HepG2 (cell line): ENCODE measurements around the gene ALDH16A1. TPM values are rescaled to one million over a fixed set of nuclear protein-coding genes. Genes with fewer than 3 reads are reported as not detected.

ENCODE experiments used
- HDAC2 ChIP-seq: sonication (generic); formaldehyde crosslinking; IDR thresholded peaks from 2 replicates; pipeline ENCODE4 v1.4.0; 2020; ENCODE audit warnings: missing genetic modification reagents
- KLF15 ChIP-seq: sonication (generic); formaldehyde crosslinking; IDR thresholded peaks from 2 replicates; pipeline ENCODE4 v1.8.1; 2023; ENCODE audit warnings: borderline replicate concordance, mild to moderate bottlenecking, inconsistent platforms, missing genetic modification reagents, mixed read lengths
- LCORL ChIP-seq, 2 experiments: fragments of 450-650 bp in 1 of 2; sonication (generic) in 1 of 2; formaldehyde crosslinking in 1 of 2; IDR thresholded peaks; 2 replicates each; pipeline versions ENCODE4 v1.5.0 to v1.6.1; 2017 to 2020; ENCODE audit warnings: antibody characterized with exemption in 1 of 2, missing genetic modification reagents in 1 of 2
- NR0B2 ChIP-seq: sonication (generic); formaldehyde crosslinking; IDR thresholded peaks from 2 replicates; pipeline ENCODE4 v1.4.0; 2020; ENCODE audit warnings: mild to moderate bottlenecking, missing genetic modification reagents
- POLR2AphosphoS5 ChIP-seq: IDR thresholded peaks from 2 replicates; pipeline ENCODE4 v1.6.1; 2012; ENCODE audit warnings: low read depth, low read length
- SMARCE1 ChIP-seq: fragments of 450-650 bp; IDR thresholded peaks from 2 replicates; pipeline ENCODE4 v1.6.1; 2017; ENCODE audit warnings: borderline replicate concordance
- TAF15 ChIP-seq: fragments of 200-400 bp; formaldehyde crosslinking; IDR thresholded peaks from one replicate; pipeline ENCODE4 v1.6.1; 2018; ENCODE audit warnings: mild to moderate bottlenecking, low read depth, low read length; ENCODE audit not compliant: poor library complexity, severe bottlenecking
- TOPORS ChIP-seq: sonication (generic); formaldehyde crosslinking; IDR thresholded peaks from 2 replicates; pipeline ENCODE4 v1.8.0; 2023; ENCODE audit warnings: mild to moderate bottlenecking, missing genetic modification reagents
- YY1 ChIP-seq: IDR thresholded peaks from 2 replicates; pipeline ENCODE4 v1.6.1; 2011; ENCODE audit warnings: low read length, low read depth, moderate library complexity, mild to moderate bottlenecking; ENCODE audit not compliant: insufficient read depth, insufficient replicate concordance
- ZBTB1 ChIP-seq: sonication (generic); formaldehyde crosslinking; IDR thresholded peaks from 2 replicates; pipeline ENCODE4 v1.4.0; 2020; ENCODE audit warnings: missing genetic modification reagents, borderline replicate concordance
- ZFP36 ChIP-seq: fragments of 150-350 bp; IDR thresholded peaks from 2 replicates; pipeline ENCODE4 v1.6.1; 2018; ENCODE audit warnings: borderline replicate concordance, low read length, low read depth; ENCODE audit not compliant: partially characterized antibody
- ZNF230 ChIP-seq: sonication (generic); formaldehyde crosslinking; IDR thresholded peaks from 2 replicates; pipeline ENCODE4 v1.4.0; 2020; ENCODE audit warnings: mild to moderate bottlenecking, missing genetic modification reagents
- ZNF577 ChIP-seq: sonication (generic); formaldehyde crosslinking; IDR thresholded peaks from 2 replicates; pipeline ENCODE4 v1.4.0; 2020; ENCODE audit warnings: mild to moderate bottlenecking, low read depth, missing genetic modification reagents, borderline replicate concordance
- ZNF616 ChIP-seq: sonication (generic); formaldehyde crosslinking; IDR thresholded peaks from 2 replicates; pipeline ENCODE4 v1.5.0; 2020; ENCODE audit warnings: low read depth, mild to moderate bottlenecking, missing genetic modification reagents
- ZNF660 ChIP-seq: sonication (generic); formaldehyde crosslinking; IDR thresholded peaks from 2 replicates; pipeline ENCODE4 v1.5.1; 2020; ENCODE audit warnings: mild to moderate bottlenecking, low read depth, missing genetic modification reagents, borderline replicate concordance
- ZNF672 ChIP-seq: sonication (generic); formaldehyde crosslinking; IDR thresholded peaks from 2 replicates; pipeline ENCODE4 v1.8.1; 2022; ENCODE audit warnings: missing genetic modification reagents
- ZSCAN25 ChIP-seq: sonication (generic); formaldehyde crosslinking; IDR thresholded peaks from 2 replicates; pipeline ENCODE4 v1.8.0; 2022; ENCODE audit warnings: mild to moderate bottlenecking, missing genetic modification reagents
- ZXDC ChIP-seq: sonication (generic); formaldehyde crosslinking; IDR thresholded peaks from 2 replicates; pipeline ENCODE4 v1.5.0; 2020; ENCODE audit warnings: mild to moderate bottlenecking, missing genetic modification reagents
- polyA plus RNA-seq, 8 experiments: library from polyadenylated mRNA; depleted of rRNA in 3 of 8; stranded (reverse) in 7 of 8; unstranded in 1 of 8; fragments of >200 nt; fragmentation: Illumina TruSeq in 4 of 8; extraction: Trizol in 4 of 8; gene quantifications; 2 replicates each; pipeline versions ENCODE4 v1.2.1 to v1.2.3, GENCODE V29; 2011 to 2016; ENCODE audit warnings: low read depth in 4 of 8, missing spikeins in 1 of 8, mixed read lengths in 1 of 8; ENCODE audit not compliant: insufficient read depth in 1 of 8
- total RNA-seq, 5 experiments: library from RNA; depleted of rRNA; stranded (reverse); fragments of >200 nt; fragmentation: Illumina TruSeq; extraction: Trizol; gene quantifications; 2 replicates each; pipeline ENCODE4 v1.2.3, GENCODE V29; 2016; ENCODE audit warnings: low read depth in 1 of 5
- TF ChIP-seq, protein P1 (sequence below): sonication (generic); formaldehyde crosslinking; IDR thresholded peaks from 2 replicates; pipeline ENCODE4 v1.4.0; 2020; ENCODE audit warnings: low read depth, missing genetic modification reagents
- TF ChIP-seq, protein P2 (sequence below): sonication (generic); formaldehyde crosslinking; IDR thresholded peaks from 2 replicates; pipeline ENCODE4 v1.4.0; 2020; ENCODE audit warnings: missing genetic modification reagents

The ALDH16A1 gene
- total and polyA plus RNA-seq, 2 of the 13 experiments (the other 11 are each of a cell fraction or from before 2014, with no cell fraction given), result 8.4 to 34.9 TPM

DNA sequence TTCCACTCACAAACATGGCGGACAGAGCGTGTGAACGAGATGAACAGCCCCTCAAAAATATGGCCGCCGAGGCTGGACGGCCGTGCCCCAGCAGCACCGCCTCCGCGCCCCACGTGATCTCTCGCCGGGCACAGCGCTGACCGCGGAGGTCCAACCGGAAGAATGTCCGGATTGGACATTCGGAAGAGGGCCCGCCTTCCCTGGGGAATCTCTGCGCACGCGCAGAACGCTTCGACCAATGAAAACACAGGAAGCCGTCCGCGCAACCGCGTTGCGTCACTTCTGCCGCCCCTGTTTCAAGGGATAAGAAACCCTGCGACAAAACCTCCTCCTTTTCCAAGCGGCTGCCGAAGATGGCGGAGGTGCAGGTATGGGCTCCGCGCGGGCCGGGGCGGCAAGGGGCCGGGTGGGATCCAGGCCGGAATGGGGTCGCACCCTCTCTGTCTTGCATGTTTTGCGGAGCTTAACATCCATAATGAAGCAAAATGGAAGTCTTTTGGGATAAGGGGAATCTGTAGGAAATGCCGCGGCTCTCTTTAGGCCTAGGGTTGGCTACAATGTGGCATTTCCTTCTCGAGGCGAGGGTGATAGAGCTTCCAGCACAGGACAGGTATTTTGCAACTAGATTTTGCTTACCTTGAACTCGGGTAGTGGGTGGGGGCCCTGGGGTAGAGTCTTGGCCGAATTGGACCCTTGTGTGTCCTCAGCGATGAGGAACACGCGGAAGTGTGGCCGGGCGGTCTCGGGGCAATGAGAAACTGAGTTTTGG is 34.4 kb downstream of the ALDH16A1 start, which contains the start of gene RPL13A (continued):
- TF ChIP-seq ZNF660 (CRISPR knock-in tag) (no peak), ZNF616 (CRISPR knock-in tag) (0 out of 2 replicates have a peak, but pooled peaks have one; percentile 74), ZNF230 (no peak), ZBTB1 (CRISPR knock-in tag) (no peak), HDAC2 (CRISPR knock-in tag) (no peak), TAF15 (no peak), NR0B2 (CRISPR knock-in tag) (no peak), ZSCAN25 (CRISPR knock-in tag) (0 out of 2 replicates have a peak, but pooled peaks have one; percentile 39), ZNF672 (CRISPR knock-in tag) (no peak), POLR2AphosphoS5 (peak; percentile 99), KLF15 (CRISPR knock-in tag) (no peak), YY1 (peak; percentile 99), TOPORS (CRISPR knock-in tag) (no peak), LCORL (IDR thresholded peaks at IDR 0.05) (no peak), LCORL (CRISPR knock-in tag; IDR thresholded peaks at IDR 0.05) (no peak), ZFP36 (no peak), ZNF577 (CRISPR knock-in tag) (no peak), SMARCE1 (no peak), ZXDC (CRISPR knock-in tag) (peak; percentile 100)
- TF ChIP-seq, protein P1, sequence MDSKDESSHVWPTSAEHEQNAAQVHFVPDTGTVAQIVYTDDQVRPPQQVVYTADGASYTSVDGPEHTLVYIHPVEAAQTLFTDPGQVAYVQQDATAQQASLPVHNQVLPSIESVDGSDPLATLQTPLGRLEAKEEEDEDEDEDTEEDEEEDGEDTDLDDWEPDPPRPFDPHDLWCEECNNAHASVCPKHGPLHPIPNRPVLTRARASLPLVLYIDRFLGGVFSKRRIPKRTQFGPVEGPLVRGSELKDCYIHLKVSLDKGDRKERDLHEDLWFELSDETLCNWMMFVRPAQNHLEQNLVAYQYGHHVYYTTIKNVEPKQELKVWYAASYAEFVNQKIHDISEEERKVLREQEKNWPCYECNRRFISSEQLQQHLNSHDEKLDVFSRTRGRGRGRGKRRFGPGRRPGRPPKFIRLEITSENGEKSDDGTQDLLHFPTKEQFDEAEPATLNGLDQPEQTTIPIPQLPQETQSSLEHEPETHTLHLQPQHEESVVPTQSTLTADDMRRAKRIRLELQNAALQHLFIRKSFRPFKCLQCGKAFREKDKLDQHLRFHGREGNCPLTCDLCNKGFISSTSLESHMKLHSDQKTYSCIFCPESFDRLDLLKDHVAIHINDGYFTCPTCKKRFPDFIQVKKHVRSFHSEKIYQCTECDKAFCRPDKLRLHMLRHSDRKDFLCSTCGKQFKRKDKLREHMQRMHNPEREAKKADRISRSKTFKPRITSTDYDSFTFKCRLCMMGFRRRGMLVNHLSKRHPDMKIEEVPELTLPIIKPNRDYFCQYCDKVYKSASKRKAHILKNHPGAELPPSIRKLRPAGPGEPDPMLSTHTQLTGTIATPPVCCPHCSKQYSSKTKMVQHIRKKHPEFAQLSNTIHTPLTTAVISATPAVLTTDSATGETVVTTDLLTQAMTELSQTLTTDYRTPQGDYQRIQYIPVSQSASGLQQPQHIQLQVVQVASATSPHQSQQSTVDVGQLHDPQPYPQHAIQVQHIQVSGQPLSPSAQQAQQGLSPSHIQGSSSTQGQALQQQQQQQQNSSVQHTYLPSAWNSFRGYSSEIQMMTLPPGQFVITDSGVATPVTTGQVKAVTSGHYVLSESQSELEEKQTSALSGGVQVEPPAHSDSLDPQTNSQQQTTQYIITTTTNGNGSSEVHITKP (CRISPR knock-in tag), result peak; percentile 51; the same call in 1 of the 2 replicates
- TF ChIP-seq, protein P2, sequence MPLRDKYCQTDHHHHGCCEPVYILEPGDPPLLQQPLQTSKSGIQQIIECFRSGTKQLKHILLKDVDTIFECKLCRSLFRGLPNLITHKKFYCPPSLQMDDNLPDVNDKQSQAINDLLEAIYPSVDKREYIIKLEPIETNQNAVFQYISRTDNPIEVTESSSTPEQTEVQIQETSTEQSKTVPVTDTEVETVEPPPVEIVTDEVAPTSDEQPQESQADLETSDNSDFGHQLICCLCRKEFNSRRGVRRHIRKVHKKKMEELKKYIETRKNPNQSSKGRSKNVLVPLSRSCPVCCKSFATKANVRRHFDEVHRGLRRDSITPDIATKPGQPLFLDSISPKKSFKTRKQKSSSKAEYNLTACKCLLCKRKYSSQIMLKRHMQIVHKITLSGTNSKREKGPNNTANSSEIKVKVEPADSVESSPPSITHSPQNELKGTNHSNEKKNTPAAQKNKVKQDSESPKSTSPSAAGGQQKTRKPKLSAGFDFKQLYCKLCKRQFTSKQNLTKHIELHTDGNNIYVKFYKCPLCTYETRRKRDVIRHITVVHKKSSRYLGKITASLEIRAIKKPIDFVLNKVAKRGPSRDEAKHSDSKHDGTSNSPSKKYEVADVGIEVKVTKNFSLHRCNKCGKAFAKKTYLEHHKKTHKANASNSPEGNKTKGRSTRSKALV (CRISPR knock-in tag), result 0 out of 2 replicates have a peak, but pooled peaks have one; percentile 22
